K562 (cell line): ENCODE data around the gene CYSTM1. TPM values are rescaled to one million over a fixed set of nuclear protein-coding genes. Genes with fewer than 3 reads are reported as not detected.

ENCODE experiments used
- ATF7 ChIP-seq: fragments of 450-650 bp; IDR thresholded peaks from 2 replicates; pipeline ENCODE4 v1.7.1; 2014; ENCODE audit warnings: mild to moderate bottlenecking, moderate library complexity
- EP300 ChIP-seq: IDR thresholded peaks from 2 replicates; pipeline ENCODE4 v1.6.1; 2012; ENCODE audit warnings: low read length, improper control_type of control experiment
- ETV6 ChIP-seq, 3 experiments: fragments of 150-350 bp in 1 of 3; sonication (generic) in 1 of 3; formaldehyde crosslinking in 1 of 3; IDR thresholded peaks; 2 replicates each; pipeline versions ENCODE4 v1.6.1 to v1.8.0; 2014 to 2022; ENCODE audit warnings: borderline replicate concordance in 2 of 3, low read depth in 2 of 3, antibody characterized with exemption in 1 of 3, low read length in 1 of 3, mild to moderate bottlenecking in 1 of 3, missing genetic modification reagents in 1 of 3
- KDM4B ChIP-seq, 2 experiments: fragments of 450-650 bp in 1 of 2; sonication (generic) in 1 of 2; IDR thresholded peaks; 2 replicates each; pipeline ENCODE4 v1.6.1; 2016 to 2017; ENCODE audit warnings: borderline replicate concordance in 2 of 2, antibody characterized with exemption in 1 of 2, low read depth in 1 of 2, mild to moderate bottlenecking in 1 of 2
- NCOA4 ChIP-seq: fragments of 450-650 bp; IDR thresholded peaks from 2 replicates; pipeline ENCODE4 v1.6.1; 2018; ENCODE audit warnings: mild to moderate bottlenecking; ENCODE audit not compliant: partially characterized antibody
- RBBP5 ChIP-seq: fragments of 200-600 bp; sonication (generic); IDR thresholded peaks from 2 replicates; pipeline ENCODE4 v1.6.1; 2012; ENCODE audit warnings: borderline replicate concordance, mild to moderate bottlenecking, low read length, control low read depth, inconsistent platforms; ENCODE audit not compliant: insufficient read depth, poor library complexity, severe bottlenecking
- ZNF316 ChIP-seq: fragments of 450-650 bp; IDR thresholded peaks from 2 replicates; pipeline ENCODE4 v1.6.1; 2016
- ZNF408 ChIP-seq: fragments of 250-450 bp; sonication (Bioruptor Pico); IDR thresholded peaks from 2 replicates; pipeline ENCODE4 v1.4.0; 2020; ENCODE audit warnings: low read depth, mild to moderate bottlenecking, moderate library complexity
- ZNF41 ChIP-seq: fragments of 250-450 bp; sonication (Bioruptor Pico); conservative IDR thresholded peaks from 2 replicates; pipeline ENCODE4 v1.4.0; 2020; ENCODE audit warnings: mild to moderate bottlenecking
- ZNF589 ChIP-seq: fragments of 200-800 bp; sonication (Bioruptor generic); IDR thresholded peaks from 2 replicates; pipeline ENCODE4 v1.6.1; 2016; ENCODE audit warnings: low read depth, missing genetic modification characterization, missing compliant biosample characterization
- polyA plus RNA-seq, 8 experiments: library from polyadenylated mRNA; depleted of rRNA in 4 of 8; stranded (reverse) in 5 of 8; unstranded in 3 of 8; fragments of >200 nt; fragmentation: Nextera tagmentation in 2 of 8; fragmentation: Illumina TruSeq in 1 of 8; extraction: Ambion mirVana in 2 of 8; extraction: Trizol in 1 of 8; gene quantifications; 2 replicates each; pipeline versions ENCODE4 v1.2.1 to v1.2.3, GENCODE V29; 2011 to 2014; ENCODE audit warnings: inconsistent platforms in 1 of 8, missing spikeins in 1 of 8
- total RNA-seq, 7 experiments: library from RNA; depleted of rRNA in 6 of 7; stranded (reverse); fragments of >200 nt in 6 of 7; fragmentation: Illumina TruSeq in 2 of 7; extraction: Trizol in 2 of 7; gene quantifications; 2 replicates each; pipeline versions ENCODE4 v1.2.1 to v1.2.3, GENCODE V29; 2011 to 2021; ENCODE audit warnings: low replicate concordance in 1 of 7
- TF ChIP-seq, protein P1 (sequence below): fragments of 450-650 bp; formaldehyde crosslinking; IDR thresholded peaks from 2 replicates; pipeline ENCODE4 v1.4.0; 2022; ENCODE audit warnings: missing genetic modification characterization
- TF ChIP-seq, protein P2 (sequence below), 3 experiments: IDR thresholded peaks in 2 of 3; conservative IDR thresholded peaks in 1 of 3; 2 replicates each; pipeline ENCODE4 v1.5.1; 2011 to 2012; ENCODE audit warnings: low read length in 3 of 3, mild to moderate bottlenecking in 3 of 3, control low read depth in 2 of 3, improper control_type of control experiment in 1 of 3, inconsistent platforms in 1 of 3, low read depth in 1 of 3, mixed read lengths in 1 of 3, moderate library complexity in 1 of 3; ENCODE audit not compliant: insufficient read depth in 2 of 3
- TF ChIP-seq, protein P3 (sequence below): fragments of 450-650 bp; formaldehyde crosslinking; IDR thresholded peaks from 2 replicates; pipeline ENCODE4 v1.4.0; 2022; ENCODE audit warnings: missing genetic modification characterization
- TF ChIP-seq, protein P4 (sequence below), 2 experiments: fragments of 450-650 bp in 1 of 2; sonication (generic) in 1 of 2; formaldehyde crosslinking in 1 of 2; IDR thresholded peaks in 1 of 2; conservative IDR thresholded peaks in 1 of 2; 2 replicates each; pipeline versions ENCODE4 v1.6.1 to v1.8.1; 2016 to 2023; ENCODE audit warnings: mild to moderate bottlenecking in 2 of 2, moderate library complexity in 2 of 2, inconsistent platforms in 1 of 2, missing genetic modification reagents in 1 of 2
- TF ChIP-seq, protein P5 (sequence below): sonication (generic); formaldehyde crosslinking; IDR thresholded peaks from 2 replicates; pipeline ENCODE4 v1.8.0; 2022; ENCODE audit warnings: mild to moderate bottlenecking, missing genetic modification reagents

The CYSTM1 gene
- total and polyA plus RNA-seq, 9 of the 15 experiments (the other 6 are each of a cell fraction or from before 2014, with no cell fraction given) = 76.1 to 422 (median 108) TPM

DNA sequence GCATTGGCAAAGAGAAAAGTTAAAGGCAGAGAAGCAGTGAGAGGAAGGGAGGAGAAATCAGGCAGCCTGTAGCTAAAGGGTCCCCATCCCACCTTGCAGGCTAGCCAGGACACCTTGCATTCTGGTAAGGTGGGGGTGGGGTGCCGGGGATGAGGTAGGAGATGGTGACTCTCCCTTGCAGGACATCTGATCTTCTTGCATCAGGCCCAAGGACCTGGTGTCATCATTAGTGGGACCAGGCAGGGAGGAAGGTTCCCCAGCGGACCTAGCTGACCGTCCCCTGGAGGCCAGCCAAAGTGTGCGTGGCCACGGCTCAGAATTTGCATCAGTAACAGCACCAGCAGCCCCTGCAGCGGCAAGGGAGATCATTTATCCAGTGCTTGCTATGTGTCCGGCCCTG lies 21.7 kb upstream of the CYSTM1 start (continued):
- TF ChIP-seq, protein P1, sequence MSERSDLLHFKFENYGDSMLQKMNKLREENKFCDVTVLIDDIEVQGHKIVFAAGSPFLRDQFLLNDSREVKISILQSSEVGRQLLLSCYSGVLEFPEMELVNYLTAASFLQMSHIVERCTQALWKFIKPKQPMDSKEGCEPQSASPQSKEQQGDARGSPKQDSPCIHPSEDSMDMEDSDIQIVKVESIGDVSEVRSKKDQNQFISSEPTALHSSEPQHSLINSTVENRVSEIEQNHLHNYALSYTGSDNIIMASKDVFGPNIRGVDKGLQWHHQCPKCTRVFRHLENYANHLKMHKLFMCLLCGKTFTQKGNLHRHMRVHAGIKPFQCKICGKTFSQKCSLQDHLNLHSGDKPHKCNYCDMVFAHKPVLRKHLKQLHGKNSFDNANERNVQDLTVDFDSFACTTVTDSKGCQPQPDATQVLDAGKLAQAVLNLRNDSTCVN = no peak
- TF ChIP-seq, protein P2, sequence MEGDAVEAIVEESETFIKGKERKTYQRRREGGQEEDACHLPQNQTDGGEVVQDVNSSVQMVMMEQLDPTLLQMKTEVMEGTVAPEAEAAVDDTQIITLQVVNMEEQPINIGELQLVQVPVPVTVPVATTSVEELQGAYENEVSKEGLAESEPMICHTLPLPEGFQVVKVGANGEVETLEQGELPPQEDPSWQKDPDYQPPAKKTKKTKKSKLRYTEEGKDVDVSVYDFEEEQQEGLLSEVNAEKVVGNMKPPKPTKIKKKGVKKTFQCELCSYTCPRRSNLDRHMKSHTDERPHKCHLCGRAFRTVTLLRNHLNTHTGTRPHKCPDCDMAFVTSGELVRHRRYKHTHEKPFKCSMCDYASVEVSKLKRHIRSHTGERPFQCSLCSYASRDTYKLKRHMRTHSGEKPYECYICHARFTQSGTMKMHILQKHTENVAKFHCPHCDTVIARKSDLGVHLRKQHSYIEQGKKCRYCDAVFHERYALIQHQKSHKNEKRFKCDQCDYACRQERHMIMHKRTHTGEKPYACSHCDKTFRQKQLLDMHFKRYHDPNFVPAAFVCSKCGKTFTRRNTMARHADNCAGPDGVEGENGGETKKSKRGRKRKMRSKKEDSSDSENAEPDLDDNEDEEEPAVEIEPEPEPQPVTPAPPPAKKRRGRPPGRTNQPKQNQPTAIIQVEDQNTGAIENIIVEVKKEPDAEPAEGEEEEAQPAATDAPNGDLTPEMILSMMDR (IDR thresholded peaks at IDR 0.05 in 2 of 3, conservative IDR thresholded peaks at IDR 0.05 in 1 of 3; ENCODE audit: insufficient read depth in 2 of 3, low read depth in 1 of 3, low read length in 3 of 3) = no peak
- TF ChIP-seq RBBP5 (no peak), ZNF41 (CRISPR knock-in tag) (no peak), ZNF316 (no peak), NCOA4 (no peak), ETV6 (IDR thresholded peaks at IDR 0.05; ENCODE audit: borderline replicate concordance in 1 of 2, low read depth in 2 of 2, low read length in 1 of 2) (no peak), ETV6 (CRISPR knock-in tag; IDR thresholded peaks at IDR 0.05; ENCODE audit: borderline replicate concordance) (no peak), KDM4B (IDR thresholded peaks at IDR 0.05; ENCODE audit: borderline replicate concordance in 2 of 2, low read depth in 1 of 2) (no peak), ZNF589 (CRISPR knock-in tag) (no peak), ZNF408 (no peak), ATF7 (peak; percentile 74), EP300 (peak; percentile 46; the same call in 1 of the 2 replicates)
- TF ChIP-seq, protein P3, sequence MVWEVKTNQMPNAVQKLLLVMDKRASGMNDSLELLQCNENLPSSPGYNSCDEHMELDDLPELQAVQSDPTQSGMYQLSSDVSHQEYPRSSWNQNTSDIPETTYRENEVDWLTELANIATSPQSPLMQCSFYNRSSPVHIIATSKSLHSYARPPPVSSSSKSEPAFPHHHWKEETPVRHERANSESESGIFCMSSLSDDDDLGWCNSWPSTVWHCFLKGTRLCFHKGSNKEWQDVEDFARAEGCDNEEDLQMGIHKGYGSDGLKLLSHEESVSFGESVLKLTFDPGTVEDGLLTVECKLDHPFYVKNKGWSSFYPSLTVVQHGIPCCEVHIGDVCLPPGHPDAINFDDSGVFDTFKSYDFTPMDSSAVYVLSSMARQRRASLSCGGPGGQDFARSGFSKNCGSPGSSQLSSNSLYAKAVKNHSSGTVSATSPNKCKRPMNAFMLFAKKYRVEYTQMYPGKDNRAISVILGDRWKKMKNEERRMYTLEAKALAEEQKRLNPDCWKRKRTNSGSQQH (CRISPR knock-in tag) = no peak
- TF ChIP-seq, protein P4, sequence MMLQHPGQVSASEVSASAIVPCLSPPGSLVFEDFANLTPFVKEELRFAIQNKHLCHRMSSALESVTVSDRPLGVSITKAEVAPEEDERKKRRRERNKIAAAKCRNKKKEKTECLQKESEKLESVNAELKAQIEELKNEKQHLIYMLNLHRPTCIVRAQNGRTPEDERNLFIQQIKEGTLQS (IDR thresholded peaks at IDR 0.05) = peak; percentile 90
- TF ChIP-seq, protein P4 (CRISPR knock-in tag; conservative IDR thresholded peaks at IDR 0.05) = no peak
- TF ChIP-seq, protein P5, sequence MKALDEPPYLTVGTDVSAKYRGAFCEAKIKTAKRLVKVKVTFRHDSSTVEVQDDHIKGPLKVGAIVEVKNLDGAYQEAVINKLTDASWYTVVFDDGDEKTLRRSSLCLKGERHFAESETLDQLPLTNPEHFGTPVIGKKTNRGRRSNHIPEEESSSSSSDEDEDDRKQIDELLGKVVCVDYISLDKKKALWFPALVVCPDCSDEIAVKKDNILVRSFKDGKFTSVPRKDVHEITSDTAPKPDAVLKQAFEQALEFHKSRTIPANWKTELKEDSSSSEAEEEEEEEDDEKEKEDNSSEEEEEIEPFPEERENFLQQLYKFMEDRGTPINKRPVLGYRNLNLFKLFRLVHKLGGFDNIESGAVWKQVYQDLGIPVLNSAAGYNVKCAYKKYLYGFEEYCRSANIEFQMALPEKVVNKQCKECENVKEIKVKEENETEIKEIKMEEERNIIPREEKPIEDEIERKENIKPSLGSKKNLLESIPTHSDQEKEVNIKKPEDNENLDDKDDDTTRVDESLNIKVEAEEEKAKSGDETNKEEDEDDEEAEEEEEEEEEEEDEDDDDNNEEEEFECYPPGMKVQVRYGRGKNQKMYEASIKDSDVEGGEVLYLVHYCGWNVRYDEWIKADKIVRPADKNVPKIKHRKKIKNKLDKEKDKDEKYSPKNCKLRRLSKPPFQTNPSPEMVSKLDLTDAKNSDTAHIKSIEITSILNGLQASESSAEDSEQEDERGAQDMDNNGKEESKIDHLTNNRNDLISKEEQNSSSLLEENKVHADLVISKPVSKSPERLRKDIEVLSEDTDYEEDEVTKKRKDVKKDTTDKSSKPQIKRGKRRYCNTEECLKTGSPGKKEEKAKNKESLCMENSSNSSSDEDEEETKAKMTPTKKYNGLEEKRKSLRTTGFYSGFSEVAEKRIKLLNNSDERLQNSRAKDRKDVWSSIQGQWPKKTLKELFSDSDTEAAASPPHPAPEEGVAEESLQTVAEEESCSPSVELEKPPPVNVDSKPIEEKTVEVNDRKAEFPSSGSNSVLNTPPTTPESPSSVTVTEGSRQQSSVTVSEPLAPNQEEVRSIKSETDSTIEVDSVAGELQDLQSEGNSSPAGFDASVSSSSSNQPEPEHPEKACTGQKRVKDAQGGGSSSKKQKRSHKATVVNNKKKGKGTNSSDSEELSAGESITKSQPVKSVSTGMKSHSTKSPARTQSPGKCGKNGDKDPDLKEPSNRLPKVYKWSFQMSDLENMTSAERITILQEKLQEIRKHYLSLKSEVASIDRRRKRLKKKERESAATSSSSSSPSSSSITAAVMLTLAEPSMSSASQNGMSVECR (CRISPR knock-in tag) = no peak
